DOHH2 (cell line): Measurements from ENCODE around the gene GRIPAP1.

Source experiments
- EZH2phosphoT487 ChIP-seq: fragments of 200-600 bp; sonication (generic); IDR thresholded peaks from 2 replicates; pipeline ENCODE4 v1.6.1; 2017; ENCODE audit warnings: borderline replicate concordance, mild to moderate bottlenecking, antibody characterized with exemption, low read length, moderate library complexity, mixed read lengths
- TF ChIP-seq, protein P1 (sequence below): fragments of 200-600 bp; sonication (generic); IDR thresholded peaks from one replicate; pipeline ENCODE4 v1.5.1; 2014; ENCODE audit warnings: antibody characterized with exemption, mild to moderate bottlenecking, low read depth, low read length; ENCODE audit not compliant: poor library complexity, severe bottlenecking

DNA sequence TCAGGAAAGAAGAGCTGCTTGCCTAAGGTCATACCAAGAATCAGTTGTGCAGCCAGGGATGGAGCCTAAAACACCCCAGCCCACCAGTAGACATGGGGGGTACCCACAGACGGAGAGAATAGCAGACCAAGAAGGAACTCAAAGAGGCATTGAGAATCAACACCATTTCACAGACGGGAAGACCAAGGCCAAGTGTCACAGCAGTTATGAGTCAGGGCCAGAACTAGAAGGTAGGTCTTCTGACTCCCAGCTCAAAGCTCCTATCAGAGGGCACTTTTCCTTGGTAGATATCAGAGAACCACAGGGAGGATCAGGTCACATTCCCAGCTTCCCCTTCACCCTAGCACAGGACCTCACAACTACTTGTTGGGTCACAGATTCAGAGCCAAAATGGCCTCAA, 59.2 kb downstream of the GRIPAP1 start:
- TF ChIP-seq, protein P1, sequence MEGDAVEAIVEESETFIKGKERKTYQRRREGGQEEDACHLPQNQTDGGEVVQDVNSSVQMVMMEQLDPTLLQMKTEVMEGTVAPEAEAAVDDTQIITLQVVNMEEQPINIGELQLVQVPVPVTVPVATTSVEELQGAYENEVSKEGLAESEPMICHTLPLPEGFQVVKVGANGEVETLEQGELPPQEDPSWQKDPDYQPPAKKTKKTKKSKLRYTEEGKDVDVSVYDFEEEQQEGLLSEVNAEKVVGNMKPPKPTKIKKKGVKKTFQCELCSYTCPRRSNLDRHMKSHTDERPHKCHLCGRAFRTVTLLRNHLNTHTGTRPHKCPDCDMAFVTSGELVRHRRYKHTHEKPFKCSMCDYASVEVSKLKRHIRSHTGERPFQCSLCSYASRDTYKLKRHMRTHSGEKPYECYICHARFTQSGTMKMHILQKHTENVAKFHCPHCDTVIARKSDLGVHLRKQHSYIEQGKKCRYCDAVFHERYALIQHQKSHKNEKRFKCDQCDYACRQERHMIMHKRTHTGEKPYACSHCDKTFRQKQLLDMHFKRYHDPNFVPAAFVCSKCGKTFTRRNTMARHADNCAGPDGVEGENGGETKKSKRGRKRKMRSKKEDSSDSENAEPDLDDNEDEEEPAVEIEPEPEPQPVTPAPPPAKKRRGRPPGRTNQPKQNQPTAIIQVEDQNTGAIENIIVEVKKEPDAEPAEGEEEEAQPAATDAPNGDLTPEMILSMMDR: no peak
- no peak for TF ChIP-seq EZH2phosphoT487
